Thyroid gland (tissue), 4 donors: ENCODE measurements around the gene AFF4. TPM values are rescaled to one million over a fixed set of nuclear protein-coding genes. Genes with fewer than 3 reads are reported as not detected.

Experiments used
- DNase-seq, 2 donors: peaks; one replicate each; pipeline ENCODE4 v3.0.0-alpha.2; 2019
- H3K27ac ChIP-seq, 3 donors: fragments of 200-600 bp; sonication (generic); 1 replicate in 2 of 3; 2 replicates in 1 of 3; pipeline ENCODE4 v1.5.1; 2016 to 2019; ENCODE audit warnings: mild to moderate bottlenecking in 1 of 3, moderate library complexity in 1 of 3
- H3K27me3 ChIP-seq: fragments of 200-600 bp; sonication (generic); one replicate; pipeline ENCODE4 v1.5.1; 2019
- H3K36me3 ChIP-seq, 2 donors: fragments of 200-600 bp; sonication (generic); one replicate each; pipeline ENCODE4 v1.5.1; 2016 to 2019
- H3K4me1 ChIP-seq, 2 donors: fragments of 200-600 bp; sonication (generic); one replicate each; pipeline ENCODE4 v1.5.1; 2017 to 2019
- H3K4me3 ChIP-seq, 3 donors: fragments of 200-600 bp; sonication (generic); replicated peaks in 1 of 3; 1 replicate in 2 of 3; 2 replicates in 1 of 3; pipeline ENCODE4 v1.5.1; 2016; ENCODE audit warnings: mild to moderate bottlenecking in 1 of 3
- H3K9me3 ChIP-seq: fragments of 200-600 bp; sonication (generic); one replicate; pipeline ENCODE4 v1.5.1; 2017
- POLR2A ChIP-seq, 2 donors: fragments of 450-650 bp; IDR thresholded peaks; one replicate each; pipeline ENCODE4 v1.6.1; 2017; ENCODE audit warnings: antibody characterized with exemption in 2 of 2, mild to moderate bottlenecking in 2 of 2, moderate library complexity in 1 of 2
- WGBS, 2 donors: methylation state at CpG; one replicate each; pipeline ENCODE4 v1.1.5; 2017; 5-methylcytosine and 5-hydroxymethylcytosine counted together
- intact Hi-C: fragments of 100-400 bp; cut with DNase I; formaldehyde crosslinking; loops from one replicate; pipeline ENCODE4 v1.15.1; 2023
- total RNA-seq, 4 donors: library from RNA; depleted of rRNA; stranded (reverse); fragments of >200 nt; gene quantifications; one replicate each; pipeline ENCODE4 v1.2.3, GENCODE V29; 2016
- TF ChIP-seq, protein P1 (sequence below), 6 experiments: fragments of 200-600 bp in 3 of 6; fragments of 450-650 bp in 3 of 6; sonication (generic) in 3 of 6; IDR thresholded peaks; one replicate each; pipeline ENCODE4 v1.5.1; 2016 to 2019; ENCODE audit warnings: antibody characterized with exemption in 6 of 6, mild to moderate bottlenecking in 2 of 6, inconsistent platforms in 1 of 6, moderate library complexity in 1 of 6

The AFF4 gene
- total RNA-seq, 4 donors from 2014 or later = 81.7 to 150 (median 95.7) TPM

DNA sequence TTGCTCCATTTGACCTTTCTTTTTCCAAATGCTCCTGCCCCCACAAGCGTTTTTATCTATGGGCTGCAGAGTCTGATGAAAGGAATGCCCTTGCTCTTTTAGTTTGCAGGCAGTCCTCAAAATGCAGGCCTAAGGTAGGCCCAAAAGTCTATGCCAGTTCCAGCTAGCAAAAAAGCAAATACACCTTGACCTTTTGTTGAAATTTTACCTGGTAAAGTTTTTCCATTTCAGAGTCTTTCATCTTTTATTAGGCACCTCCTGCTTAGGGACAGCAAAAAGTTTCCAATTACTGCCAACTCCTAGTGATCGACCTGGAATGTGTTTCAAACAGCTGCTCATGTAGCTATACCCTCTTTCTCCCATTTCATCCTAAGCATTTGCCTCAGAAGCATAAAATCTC, 92.6 kb downstream of the AFF4 start:
- Histone ChIP-seq H3K36me3 (peaks cover 0 to 12% of the 10 kb centered on the region in 2 donors), H3K27ac (no peak overlapping the region), H3K4me1 (peaks cover 4 to 11% of the 10 kb centered on the region in 2 donors), H3K9me3 (no peaks in the 10 kb centered on the region), H3K27me3 (no peaks in the 10 kb centered on the region), H3K4me3 (no peak overlapping the region)
- DNase-seq = no peak
- intact Hi-C loops = loop anchor here (5.0 kb wide), 1 partner anchor 44 kb away; no protein-coding TSS in a partner anchor
- WGBS, 2 donors = 86 to 87% methylated on average over 2 of the region's 2 CpGs
- no peak for TF ChIP-seq POLR2A (IDR thresholded peaks at IDR 0.05)
- TF ChIP-seq, protein P1, sequence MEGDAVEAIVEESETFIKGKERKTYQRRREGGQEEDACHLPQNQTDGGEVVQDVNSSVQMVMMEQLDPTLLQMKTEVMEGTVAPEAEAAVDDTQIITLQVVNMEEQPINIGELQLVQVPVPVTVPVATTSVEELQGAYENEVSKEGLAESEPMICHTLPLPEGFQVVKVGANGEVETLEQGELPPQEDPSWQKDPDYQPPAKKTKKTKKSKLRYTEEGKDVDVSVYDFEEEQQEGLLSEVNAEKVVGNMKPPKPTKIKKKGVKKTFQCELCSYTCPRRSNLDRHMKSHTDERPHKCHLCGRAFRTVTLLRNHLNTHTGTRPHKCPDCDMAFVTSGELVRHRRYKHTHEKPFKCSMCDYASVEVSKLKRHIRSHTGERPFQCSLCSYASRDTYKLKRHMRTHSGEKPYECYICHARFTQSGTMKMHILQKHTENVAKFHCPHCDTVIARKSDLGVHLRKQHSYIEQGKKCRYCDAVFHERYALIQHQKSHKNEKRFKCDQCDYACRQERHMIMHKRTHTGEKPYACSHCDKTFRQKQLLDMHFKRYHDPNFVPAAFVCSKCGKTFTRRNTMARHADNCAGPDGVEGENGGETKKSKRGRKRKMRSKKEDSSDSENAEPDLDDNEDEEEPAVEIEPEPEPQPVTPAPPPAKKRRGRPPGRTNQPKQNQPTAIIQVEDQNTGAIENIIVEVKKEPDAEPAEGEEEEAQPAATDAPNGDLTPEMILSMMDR (IDR thresholded peaks at IDR 0.05) = no peak

DNA sequence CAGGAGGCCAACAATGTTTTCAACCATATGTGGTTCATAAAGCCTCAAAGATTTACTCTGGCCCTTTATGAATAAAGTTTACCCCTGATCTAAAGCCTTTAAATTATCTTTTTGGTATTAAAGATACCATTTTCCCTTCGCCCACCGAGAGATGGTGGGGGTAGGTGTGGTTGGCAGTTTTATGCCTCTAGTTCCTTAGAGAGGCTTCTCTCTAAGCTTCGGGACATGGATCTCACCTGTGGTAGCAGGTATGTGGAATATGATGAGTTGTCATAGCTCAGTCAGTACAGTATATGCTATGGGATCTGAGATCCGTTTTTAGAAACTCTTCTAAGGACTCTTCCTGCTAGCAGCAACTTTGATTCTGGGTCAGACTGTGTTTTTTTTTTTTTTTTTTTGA, 94.7 kb downstream of the AFF4 start:
- no peaks in the 10 kb centered on the region for H3K9me3 ChIP-seq
- peaks cover 0 to 10% of the 10 kb centered on the region in 2 donors for H3K36me3 ChIP-seq
- TF ChIP-seq, protein P1 (IDR thresholded peaks at IDR 0.05) = no peak
- no peak for TF ChIP-seq POLR2A (IDR thresholded peaks at IDR 0.05)
- peaks cover 4 to 16% of the 10 kb centered on the region in 2 donors for H3K4me1 ChIP-seq
- H3K4me3 ChIP-seq = no peak overlapping the region
- H3K27ac ChIP-seq = no peak overlapping the region
- intact Hi-C loops = no loop called here
- no peak for DNase-seq
- H3K27me3 ChIP-seq = no peaks in the 10 kb centered on the region
- WGBS, 2 donors = 87 to 92% methylated on average over 4 of the region's 4 CpGs

DNA sequence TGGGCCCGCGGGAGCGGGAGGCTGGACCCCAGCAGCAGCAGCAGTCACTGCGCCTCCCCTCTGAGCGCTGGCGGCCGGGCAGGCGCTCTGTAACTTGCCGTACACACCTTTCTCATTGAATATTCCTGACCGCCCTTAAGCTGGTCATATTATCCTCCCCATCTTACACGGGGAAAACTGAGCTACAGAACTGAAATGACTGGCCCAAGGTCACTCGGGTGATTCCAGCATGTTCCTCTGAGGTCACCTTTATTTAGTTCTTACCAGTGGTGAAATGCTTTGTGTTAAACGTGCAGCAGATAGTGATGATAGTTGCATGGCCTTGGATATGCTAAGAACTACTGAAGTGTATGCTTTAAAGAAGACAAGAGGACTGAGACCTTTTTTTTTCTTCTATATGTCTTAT, 96.4 kb downstream of the AFF4 start:
- TF ChIP-seq, protein P1 (IDR thresholded peaks at IDR 0.05) = no peak
- TF ChIP-seq POLR2A (IDR thresholded peaks at IDR 0.05) = no peak
- Histone ChIP-seq H3K4me3 (peak overlapping the region; percentile 7 to 69 (median 67)), H3K4me1 (peaks cover 4 to 16% of the 10 kb centered on the region in 2 donors), H3K9me3 (no peaks in the 10 kb centered on the region), H3K27me3 (no peaks in the 10 kb centered on the region), H3K27ac (peak overlapping the region; percentile 36 to 92 (median 92)), H3K36me3 (peaks cover 0 to 10% of the 10 kb centered on the region in 2 donors)
- DNase-seq = no peak
- intact Hi-C loops = no loop called here
- 1 to 3% methylated on average over 9 to 13 of the region's 13 CpGs for WGBS, 2 donors

GRCh38 chr5:132866342-132867045, 96.9 kb downstream of the AFF4 start, which contains the start of the genes GDF9 and UQCRQ:
GDF9 (minus strand) TSS chr5:132866469; CDS start chr5:132864533, 1,936 bp downstream.
UQCRQ (plus strand) TSS chr5:132866642; CDS start chr5:132866882, 240 bp downstream.
- Histone ChIP-seq H3K27me3 (no peaks in the 10 kb centered on the region), H3K27ac (peak within 1 kb of the TSS; percentile 82 to 92 (median 92)), H3K4me1 (peaks cover 4 to 16% of the 10 kb centered on the region in 2 donors), H3K4me3 (peak within 1 kb of the TSS; percentile 32 to 69 (median 67)), H3K36me3 (peaks cover 0 to 10% of the 10 kb centered on the region in 2 donors), H3K9me3 (no peaks in the 10 kb centered on the region)
- DNase-seq = peak; percentile 95 to 96
- peak; percentile 63 to 92 for TF ChIP-seq POLR2A (IDR thresholded peaks at IDR 0.05)
- TF ChIP-seq, protein P1 (IDR thresholded peaks at IDR 0.05) = peak in 2 of 6 experiments; percentile 5 to 42
- intact Hi-C loops = no loop called here
- WGBS, 2 donors = 0 to 1% methylated on average over 22 to 23 of the region's 55 CpGs
